ENCODE data around the gene TIMM44. TPM values are rescaled to one million over a fixed set of nuclear protein-coding genes. Genes with fewer than 3 reads are reported as not detected.

The TIMM44 gene
- total and polyA plus RNA-seq, 2 donors from 2014 or later, result 46.7 to 57.8 TPM

- H3K4me3 ChIP-seq (ENCODE audit: low read length in 3 of 3), result peak overlapping the region; percentile 55 to 91 (median 77)
- intact Hi-C loops (cut with DNase I), result no loop called here
- H3K27me3 ChIP-seq (ENCODE audit: control insufficient read depth, insufficient read depth, low read length), result no peaks in the 10 kb centered on the region
- H3K9ac ChIP-seq (ENCODE audit: low read length in 3 of 3), result peak overlapping the region; percentile 0 to 91 (median 59)
- no peak for TF ChIP-seq CTCF (IDR thresholded peaks at IDR 0.05; ENCODE audit: borderline replicate concordance, extremely low read depth, insufficient read depth)
- peak in 4 of 5 donors; percentile 13 to 93 (median 74) for DNase-seq
- H3K36me3 ChIP-seq (ENCODE audit: control insufficient read depth in 2 of 3, insufficient read depth in 3 of 3, low read length in 3 of 3), result no peaks in the 10 kb centered on the region
- H3K4me1 ChIP-seq (ENCODE audit: control insufficient read depth in 2 of 3, insufficient read depth in 2 of 3, low read depth in 1 of 3, low read length in 3 of 3), result peaks cover 0 to 21% (median 12%) of the 10 kb centered on the region in 3 donors
- peak overlapping the region; percentile 74 to 87 for H3K27ac ChIP-seq (ENCODE audit: low read depth in 2 of 2, low read length in 2 of 2)
- FAIRE-seq, result no peak
- no peaks in the 10 kb centered on the region for H3K9me3 ChIP-seq (ENCODE audit: control insufficient read depth in 2 of 3, insufficient read depth in 1 of 3, low read length in 3 of 3)
Observed at GRCh38 chr19:7904074-7905020, 39.1 kb downstream of the TIMM44 start.

GRCh38 chr19:7903244-7904073 lies 40.0 kb downstream of the TIMM44 start, which contains the start of gene MAP2K7:
TSS of gene MAP2K7 (plus strand) at chr19:7903877. CDS start at chr19:7903945, 68 bp downstream.
- H3K27ac ChIP-seq (ENCODE audit: low read depth in 2 of 2, low read length in 2 of 2), result peak within 1 kb of the TSS; percentile 74 to 87
- FAIRE-seq (peak; percentile 97), DNase-seq (peak; percentile 100)
- peak; percentile 80 for TF ChIP-seq CTCF (IDR thresholded peaks at IDR 0.05; ENCODE audit: borderline replicate concordance, extremely low read depth, insufficient read depth)
- peak within 1 kb of the TSS; percentile 76 to 92 (median 91) for H3K4me3 ChIP-seq (ENCODE audit: low read length in 3 of 3)
- no peaks in the 10 kb centered on the region for H3K9me3 ChIP-seq (ENCODE audit: control insufficient read depth in 2 of 3, insufficient read depth in 1 of 3, low read length in 3 of 3)
- peaks cover 0 to 21% (median 12%) of the 10 kb centered on the region in 3 donors for H3K4me1 ChIP-seq (ENCODE audit: control insufficient read depth in 2 of 3, insufficient read depth in 2 of 3, low read depth in 1 of 3, low read length in 3 of 3)
- H3K27me3 ChIP-seq (ENCODE audit: control insufficient read depth, insufficient read depth, low read length), result no peaks in the 10 kb centered on the region
- H3K36me3 ChIP-seq (ENCODE audit: control insufficient read depth in 2 of 3, insufficient read depth in 3 of 3, low read length in 3 of 3), result no peaks in the 10 kb centered on the region
- peak within 1 kb of the TSS; percentile 81 to 91 (median 87) for H3K9ac ChIP-seq (ENCODE audit: low read length in 3 of 3)
- intact Hi-C loops (cut with DNase I), result no loop called here

GRCh38 chr19:7902796-7903243 lies 40.6 kb downstream of the TIMM44 start:
- Histone ChIP-seq H3K36me3 (ENCODE audit: control insufficient read depth in 2 of 3, insufficient read depth in 3 of 3, low read length in 3 of 3) (no peaks in the 10 kb centered on the region), H3K27ac (ENCODE audit: low read depth in 2 of 2, low read length in 2 of 2) (peak overlapping the region; percentile 40 to 79), H3K9ac (ENCODE audit: low read length in 3 of 3) (peak overlapping the region; percentile 43 to 87 (median 81)), H3K27me3 (ENCODE audit: control insufficient read depth, insufficient read depth, low read length) (no peaks in the 10 kb centered on the region), H3K9me3 (ENCODE audit: control insufficient read depth in 2 of 3, insufficient read depth in 1 of 3, low read length in 3 of 3) (no peaks in the 10 kb centered on the region), H3K4me1 (ENCODE audit: control insufficient read depth in 2 of 3, insufficient read depth in 2 of 3, low read depth in 1 of 3, low read length in 3 of 3) (peaks cover 0 to 21% (median 12%) of the 10 kb centered on the region in 3 donors), H3K4me3 (ENCODE audit: low read length in 3 of 3) (peak overlapping the region; percentile 58 to 92 (median 76))
- no peak for TF ChIP-seq CTCF (IDR thresholded peaks at IDR 0.05; ENCODE audit: borderline replicate concordance, extremely low read depth, insufficient read depth)
- FAIRE-seq, result no peak
- intact Hi-C loops (cut with DNase I), result no loop called here
- DNase-seq, result peak in 1 of 5 donors; percentile 29

Data from kidney (tissue), 14 donors.